SK-N-SH treated with all-trans-retinoic acid at 6 μM for 48 hours (cell line): ENCODE results near the gene SPOP.

Experiments used
- ATAC-seq: fragments of 200-7000 bp; cut with Tn5 transposase; 3 replicates; pipeline ENCODE4 v1.9.1; 2020; ENCODE audit warnings: mild to moderate bottlenecking, moderate library complexity
- ARNTL ChIP-seq: fragments of 450-650 bp; formaldehyde crosslinking; IDR thresholded peaks from 2 replicates; pipeline ENCODE4 v1.5.0; 2020; ENCODE audit warnings: low read depth, mild to moderate bottlenecking, moderate library complexity, borderline replicate concordance
- ESRRG ChIP-seq: fragments of 250-450 bp; sonication (Bioruptor Pico); IDR thresholded peaks from 2 replicates; pipeline ENCODE4 v1.6.1; 2021; ENCODE audit warnings: mild to moderate bottlenecking
- GLIS3 ChIP-seq: fragments of 250-450 bp; sonication (Bioruptor Pico); IDR thresholded peaks from 2 replicates; pipeline ENCODE4 v1.5.0; 2020; ENCODE audit warnings: mild to moderate bottlenecking, moderate library complexity
- OSR1 ChIP-seq: fragments of 250-450 bp; sonication (Bioruptor Pico); IDR thresholded peaks from 2 replicates; pipeline ENCODE4 v1.8.0; 2022; ENCODE audit warnings: moderate library complexity, mild to moderate bottlenecking, inconsistent platforms
- PPARA ChIP-seq: fragments of 250-450 bp; sonication (Bioruptor Pico); IDR thresholded peaks from 2 replicates; pipeline ENCODE4 v1.5.0; 2020; ENCODE audit warnings: mild to moderate bottlenecking, borderline replicate concordance
- RARB ChIP-seq: fragments of 250-450 bp; sonication (Bioruptor Pico); IDR thresholded peaks from 2 replicates; pipeline ENCODE4 v1.8.0; 2021; ENCODE audit warnings: mild to moderate bottlenecking, moderate library complexity
- SNAI2 ChIP-seq: fragments of 250-450 bp; sonication (Bioruptor Pico); IDR thresholded peaks from 2 replicates; pipeline ENCODE4 v1.5.0; 2020; ENCODE audit warnings: mild to moderate bottlenecking, moderate library complexity
- TCF4 ChIP-seq: fragments of 250-450 bp; sonication (Bioruptor Pico); IDR thresholded peaks from 2 replicates; pipeline ENCODE4 v1.8.0; 2021; ENCODE audit warnings: mild to moderate bottlenecking, moderate library complexity, borderline replicate concordance
- TOX ChIP-seq: fragments of 250-450 bp; sonication (Bioruptor Pico); IDR thresholded peaks from 2 replicates; pipeline ENCODE4 v1.8.0; 2021; ENCODE audit warnings: mild to moderate bottlenecking, moderate library complexity, borderline replicate concordance
- ZC3H10 ChIP-seq: fragments of 250-450 bp; sonication (Bioruptor Pico); IDR thresholded peaks from 2 replicates; pipeline ENCODE4 v1.5.1; 2021; ENCODE audit warnings: mild to moderate bottlenecking, moderate library complexity
- ZFP3 ChIP-seq: fragments of 250-450 bp; sonication (Bioruptor Pico); IDR thresholded peaks from 2 replicates; pipeline ENCODE4 v1.5.0; 2020; ENCODE audit warnings: mild to moderate bottlenecking, moderate library complexity
- ZNF565 ChIP-seq: fragments of 450-650 bp; formaldehyde crosslinking; conservative IDR thresholded peaks from 2 replicates; pipeline ENCODE4 v1.5.0; 2020; ENCODE audit warnings: low read depth, mild to moderate bottlenecking, moderate library complexity
- ZNF70 ChIP-seq: fragments of 450-650 bp; formaldehyde crosslinking; IDR thresholded peaks from 2 replicates; pipeline ENCODE4 v1.5.0; 2020; ENCODE audit warnings: mild to moderate bottlenecking, moderate library complexity
- ZNF8 ChIP-seq: fragments of 450-650 bp; formaldehyde crosslinking; IDR thresholded peaks from 2 replicates; pipeline ENCODE4 v1.5.0; 2020; ENCODE audit warnings: mild to moderate bottlenecking, moderate library complexity
- TF ChIP-seq, protein P1 (sequence below): fragments of 250-450 bp; sonication (Bioruptor Pico); IDR thresholded peaks from 2 replicates; pipeline ENCODE4 v1.5.1; 2020; ENCODE audit warnings: low read depth, mild to moderate bottlenecking, moderate library complexity
- TF ChIP-seq, protein P2 (sequence below): fragments of 250-450 bp; sonication (Bioruptor Pico); IDR thresholded peaks from 2 replicates; pipeline ENCODE4 v1.5.0; 2020; ENCODE audit warnings: mild to moderate bottlenecking, moderate library complexity
- TF ChIP-seq, protein P3 (sequence below): fragments of 250-450 bp; sonication (Bioruptor Pico); IDR thresholded peaks from 2 replicates; pipeline ENCODE4 v1.5.1; 2021; ENCODE audit warnings: mild to moderate bottlenecking, moderate library complexity
- TF ChIP-seq, protein P4 (sequence below): fragments of 250-450 bp; sonication (Bioruptor Pico); IDR thresholded peaks from 2 replicates; pipeline ENCODE4 v1.8.0; 2021; ENCODE audit warnings: low read depth, mild to moderate bottlenecking, moderate library complexity, borderline replicate concordance

Gene SPOP

DNA sequence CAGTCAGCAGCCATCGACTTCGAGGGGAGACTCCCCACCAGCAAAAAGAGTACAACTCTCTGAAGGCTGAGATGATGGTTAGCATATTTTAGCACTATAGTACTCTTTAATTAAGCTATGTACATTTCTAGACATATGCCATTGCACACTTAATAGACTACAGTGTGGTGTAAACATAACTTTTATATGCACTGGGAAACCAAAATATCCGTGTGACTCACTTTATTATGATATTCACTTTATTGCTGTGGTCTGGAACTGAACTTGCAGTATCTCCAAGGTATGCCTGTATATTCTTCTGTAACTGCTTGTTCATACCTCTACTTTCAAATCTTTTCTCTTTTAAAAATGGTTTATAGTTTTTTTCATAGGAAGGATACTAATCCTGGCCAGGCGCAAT, 113.3 kb downstream of the SPOP start:
- TF ChIP-seq SNAI2 (no peak), TOX (CRISPR knock-in tag) (no peak), ZFP3 (CRISPR knock-in tag) (no peak), ESRRG (CRISPR knock-in tag) (no peak), ZNF8 (CRISPR knock-in tag) (no peak), OSR1 (no peak)
- TF ChIP-seq, protein P1, sequence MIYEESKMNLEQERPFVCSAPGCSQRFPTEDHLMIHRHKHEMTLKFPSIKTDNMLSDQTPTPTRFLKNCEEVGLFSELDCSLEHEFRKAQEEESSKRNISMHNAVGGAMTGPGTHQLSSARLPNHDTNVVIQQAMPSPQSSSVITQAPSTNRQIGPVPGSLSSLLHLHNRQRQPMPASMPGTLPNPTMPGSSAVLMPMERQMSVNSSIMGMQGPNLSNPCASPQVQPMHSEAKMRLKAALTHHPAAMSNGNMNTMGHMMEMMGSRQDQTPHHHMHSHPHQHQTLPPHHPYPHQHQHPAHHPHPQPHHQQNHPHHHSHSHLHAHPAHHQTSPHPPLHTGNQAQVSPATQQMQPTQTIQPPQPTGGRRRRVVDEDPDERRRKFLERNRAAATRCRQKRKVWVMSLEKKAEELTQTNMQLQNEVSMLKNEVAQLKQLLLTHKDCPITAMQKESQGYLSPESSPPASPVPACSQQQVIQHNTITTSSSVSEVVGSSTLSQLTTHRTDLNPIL (CRISPR knock-in tag) = no peak

DNA sequence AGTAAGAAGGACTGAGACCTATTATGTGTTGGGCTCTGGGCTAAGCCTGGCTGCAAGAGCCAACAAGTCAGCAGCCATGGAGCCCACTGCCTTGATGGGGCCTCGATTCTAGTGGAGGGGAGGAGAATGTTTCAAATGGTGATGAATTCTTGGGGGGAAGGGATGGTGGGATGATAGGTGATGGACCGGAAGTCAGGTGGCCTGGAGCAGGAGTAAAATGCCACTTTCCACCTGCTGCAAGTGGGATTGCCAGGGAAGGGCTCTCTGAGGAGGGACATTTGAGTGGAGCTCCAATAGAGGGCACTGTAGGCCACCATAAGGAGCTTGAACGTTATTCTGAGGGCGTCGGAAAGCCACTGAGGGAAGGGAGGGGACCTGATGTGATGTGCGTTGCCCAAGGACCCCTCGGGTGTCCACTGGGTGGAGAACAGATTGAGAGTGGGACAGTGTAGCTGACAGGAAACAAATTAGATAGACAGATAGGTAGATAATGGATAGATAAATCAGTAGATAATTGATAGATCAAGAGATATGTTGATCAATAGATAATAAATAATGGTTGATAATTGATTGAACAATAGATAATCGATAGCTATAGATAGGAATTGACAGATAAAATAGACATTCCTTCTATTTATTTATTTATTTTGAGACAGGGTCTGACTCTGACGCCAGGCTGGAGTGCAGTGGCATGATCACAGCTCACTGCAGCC, 120.4 kb downstream of the SPOP start:
- peak; percentile 80 for ATAC-seq
- TF ChIP-seq OSR1 (no peak), ZC3H10 (no peak), ARNTL (no peak), TCF4 (no peak), SNAI2 (no peak), RARB (CRISPR knock-in tag) (no peak), ESRRG (CRISPR knock-in tag) (no peak)
- TF ChIP-seq, protein P2, sequence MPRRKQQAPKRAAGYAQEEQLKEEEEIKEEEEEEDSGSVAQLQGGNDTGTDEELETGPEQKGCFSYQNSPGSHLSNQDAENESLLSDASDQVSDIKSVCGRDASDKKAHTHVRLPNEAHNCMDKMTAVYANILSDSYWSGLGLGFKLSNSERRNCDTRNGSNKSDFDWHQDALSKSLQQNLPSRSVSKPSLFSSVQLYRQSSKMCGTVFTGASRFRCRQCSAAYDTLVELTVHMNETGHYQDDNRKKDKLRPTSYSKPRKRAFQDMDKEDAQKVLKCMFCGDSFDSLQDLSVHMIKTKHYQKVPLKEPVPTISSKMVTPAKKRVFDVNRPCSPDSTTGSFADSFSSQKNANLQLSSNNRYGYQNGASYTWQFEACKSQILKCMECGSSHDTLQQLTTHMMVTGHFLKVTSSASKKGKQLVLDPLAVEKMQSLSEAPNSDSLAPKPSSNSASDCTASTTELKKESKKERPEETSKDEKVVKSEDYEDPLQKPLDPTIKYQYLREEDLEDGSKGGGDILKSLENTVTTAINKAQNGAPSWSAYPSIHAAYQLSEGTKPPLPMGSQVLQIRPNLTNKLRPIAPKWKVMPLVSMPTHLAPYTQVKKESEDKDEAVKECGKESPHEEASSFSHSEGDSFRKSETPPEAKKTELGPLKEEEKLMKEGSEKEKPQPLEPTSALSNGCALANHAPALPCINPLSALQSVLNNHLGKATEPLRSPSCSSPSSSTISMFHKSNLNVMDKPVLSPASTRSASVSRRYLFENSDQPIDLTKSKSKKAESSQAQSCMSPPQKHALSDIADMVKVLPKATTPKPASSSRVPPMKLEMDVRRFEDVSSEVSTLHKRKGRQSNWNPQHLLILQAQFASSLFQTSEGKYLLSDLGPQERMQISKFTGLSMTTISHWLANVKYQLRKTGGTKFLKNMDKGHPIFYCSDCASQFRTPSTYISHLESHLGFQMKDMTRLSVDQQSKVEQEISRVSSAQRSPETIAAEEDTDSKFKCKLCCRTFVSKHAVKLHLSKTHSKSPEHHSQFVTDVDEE (CRISPR knock-in tag) = no peak

More for the DNA sequence above, 113.3 kb downstream of the SPOP start:
- no peak for ATAC-seq

DNA sequence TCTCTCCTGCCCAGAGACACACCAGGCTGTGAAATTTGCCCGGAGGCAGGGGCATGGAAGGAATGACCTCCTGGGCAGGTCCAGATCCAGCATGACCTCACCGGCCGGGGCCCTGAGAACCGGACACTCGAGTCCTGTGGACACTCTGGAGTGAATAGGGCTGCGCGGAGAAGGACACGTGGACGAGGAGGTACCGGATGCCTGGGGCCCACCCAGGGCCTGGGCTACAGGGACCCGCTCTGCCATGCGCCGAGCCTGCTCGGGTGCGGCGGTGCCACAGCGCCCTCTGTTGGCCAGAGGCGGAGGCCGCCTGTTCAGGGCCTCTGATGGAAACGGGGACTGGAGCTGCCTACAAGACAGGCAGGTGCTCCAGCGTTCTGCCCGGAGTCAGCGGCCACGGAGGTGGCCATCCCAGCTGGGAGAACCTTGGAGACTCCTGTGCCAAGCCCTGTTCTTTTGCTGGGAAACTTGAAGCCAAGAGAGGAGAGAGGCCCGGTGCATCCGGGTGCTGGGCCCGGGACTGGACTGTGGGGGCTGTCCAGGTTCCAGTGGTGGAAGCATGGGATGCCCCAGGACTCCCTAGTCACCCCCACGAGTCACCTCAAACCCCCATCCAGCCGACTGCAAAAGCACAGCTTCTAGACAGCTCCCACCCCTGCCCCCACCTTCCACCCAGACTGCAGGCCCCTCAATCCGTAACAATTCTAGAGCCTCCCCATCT, 121.5 kb downstream of the SPOP start:
- ATAC-seq = peak; percentile 97
- TF ChIP-seq, protein P3, sequence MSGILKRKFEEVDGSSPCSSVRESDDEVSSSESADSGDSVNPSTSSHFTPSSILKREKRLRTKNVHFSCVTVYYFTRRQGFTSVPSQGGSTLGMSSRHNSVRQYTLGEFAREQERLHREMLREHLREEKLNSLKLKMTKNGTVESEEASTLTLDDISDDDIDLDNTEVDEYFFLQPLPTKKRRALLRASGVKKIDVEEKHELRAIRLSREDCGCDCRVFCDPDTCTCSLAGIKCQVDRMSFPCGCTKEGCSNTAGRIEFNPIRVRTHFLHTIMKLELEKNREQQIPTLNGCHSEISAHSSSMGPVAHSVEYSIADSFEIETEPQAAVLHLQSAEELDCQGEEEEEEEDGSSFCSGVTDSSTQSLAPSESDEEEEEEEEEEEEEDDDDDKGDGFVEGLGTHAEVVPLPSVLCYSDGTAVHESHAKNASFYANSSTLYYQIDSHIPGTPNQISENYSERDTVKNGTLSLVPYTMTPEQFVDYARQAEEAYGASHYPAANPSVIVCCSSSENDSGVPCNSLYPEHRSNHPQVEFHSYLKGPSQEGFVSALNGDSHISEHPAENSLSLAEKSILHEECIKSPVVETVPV = no peak
- TF ChIP-seq PPARA (CRISPR knock-in tag) (no peak), RARB (CRISPR knock-in tag) (no peak), TCF4 (no peak), OSR1 (no peak), ARNTL (no peak), ZNF565 (CRISPR knock-in tag) (no peak), TOX (CRISPR knock-in tag) (no peak), ZNF70 (CRISPR knock-in tag) (no peak), GLIS3 (CRISPR knock-in tag) (no peak), ZNF8 (CRISPR knock-in tag) (no peak)
- TF ChIP-seq, protein P1 (CRISPR knock-in tag) = no peak
- TF ChIP-seq, protein P4, sequence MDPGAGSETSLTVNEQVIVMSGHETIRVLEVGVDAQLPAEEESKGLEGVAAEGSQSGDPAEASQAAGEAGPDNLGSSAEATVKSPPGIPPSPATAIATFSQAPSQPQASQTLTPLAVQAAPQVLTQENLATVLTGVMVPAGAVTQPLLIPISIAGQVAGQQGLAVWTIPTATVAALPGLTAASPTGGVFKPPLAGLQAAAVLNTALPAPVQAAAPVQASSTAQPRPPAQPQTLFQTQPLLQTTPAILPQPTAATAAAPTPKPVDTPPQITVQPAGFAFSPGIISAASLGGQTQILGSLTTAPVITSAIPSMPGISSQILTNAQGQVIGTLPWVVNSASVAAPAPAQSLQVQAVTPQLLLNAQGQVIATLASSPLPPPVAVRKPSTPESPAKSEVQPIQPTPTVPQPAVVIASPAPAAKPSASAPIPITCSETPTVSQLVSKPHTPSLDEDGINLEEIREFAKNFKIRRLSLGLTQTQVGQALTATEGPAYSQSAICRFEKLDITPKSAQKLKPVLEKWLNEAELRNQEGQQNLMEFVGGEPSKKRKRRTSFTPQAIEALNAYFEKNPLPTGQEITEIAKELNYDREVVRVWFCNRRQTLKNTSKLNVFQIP (CRISPR knock-in tag) = no peak
